Type B pancreatic cell (in vitro differentiated cells): Measurements from ENCODE around the gene CEP250. TPM values are rescaled to one million over a fixed set of nuclear protein-coding genes. Genes with fewer than 3 reads are reported as not detected.

Experiments used
- DNase-seq: peaks from one replicate; pipeline ENCODE4 v3.0.0; 2021; ENCODE audit warnings: mixed read lengths; ENCODE audit not compliant: unreplicated experiment; ENCODE audit errors: extremely low spot score
- H3K27ac Mint-ChIP-seq: 2 replicates; pipeline ENCODE4 v1.8.0; 2021; ENCODE audit warnings: mild to moderate bottlenecking, mixed read lengths
- H3K27me3 Mint-ChIP-seq: 2 replicates; pipeline ENCODE4 v1.8.0; 2021; ENCODE audit warnings: mixed read lengths
- H3K36me3 Mint-ChIP-seq: 2 replicates; pipeline ENCODE4 v1.8.0; 2021; ENCODE audit warnings: mixed read lengths
- H3K4me1 Mint-ChIP-seq: one replicate; pipeline ENCODE4 v1.8.0; 2021; ENCODE audit warnings: mixed read lengths; ENCODE audit not compliant: unreplicated experiment
- H3K4me3 Mint-ChIP-seq: 2 replicates; pipeline ENCODE4 v1.8.0; 2021; ENCODE audit warnings: mild to moderate bottlenecking, mixed read lengths
- H3K9me3 Mint-ChIP-seq: 2 replicates; pipeline ENCODE4 v1.8.0; 2021; ENCODE audit warnings: mixed read lengths
- total RNA-seq: library from RNA; stranded (reverse); gene quantifications from 2 replicates; pipeline ENCODE4 v1.2.1, GENCODE V29; 2021; ENCODE audit warnings: low replicate concordance
- TF ChIP-seq, protein P1 (sequence below): fragments of 200-600 bp; sonication (generic); conservative IDR thresholded peaks from 2 replicates; pipeline ENCODE4 v1.5.0; 2021; ENCODE audit warnings: antibody characterized with exemption, mild to moderate bottlenecking

CEP250 gene
- total RNA-seq, 1 donor from 2014 or later = 57.1 TPM

DNA sequence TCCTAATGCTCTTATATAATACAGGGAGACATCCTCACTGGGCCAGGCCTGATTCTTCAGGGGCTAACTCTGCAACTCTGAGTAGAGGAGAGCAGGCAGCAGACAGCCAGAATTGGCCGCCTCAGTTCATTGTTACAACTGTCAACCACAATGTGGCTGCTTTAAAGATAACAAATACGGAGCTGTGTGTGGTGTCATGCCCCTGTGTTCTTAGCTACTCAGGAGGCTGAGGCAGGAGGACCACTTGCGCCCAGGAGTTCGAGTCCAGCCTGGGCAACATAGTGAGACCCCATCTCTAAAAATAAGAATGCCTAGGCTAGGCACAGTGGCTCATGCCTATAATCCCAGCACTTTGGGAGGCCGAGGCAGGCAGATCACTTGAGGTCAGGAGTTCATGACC, 34.3 kb downstream of the CEP250 start:
- Mint-ChIP-seq H3K27me3 (no peaks in the 10 kb centered on the region), H3K4me3 (no peak overlapping the region), H3K9me3 (no peaks in the 10 kb centered on the region), H3K4me1 (no peaks in the 10 kb centered on the region), H3K36me3 (peaks cover 25% of the 10 kb centered on the region), H3K27ac (no peak overlapping the region)
- TF ChIP-seq, protein P1, sequence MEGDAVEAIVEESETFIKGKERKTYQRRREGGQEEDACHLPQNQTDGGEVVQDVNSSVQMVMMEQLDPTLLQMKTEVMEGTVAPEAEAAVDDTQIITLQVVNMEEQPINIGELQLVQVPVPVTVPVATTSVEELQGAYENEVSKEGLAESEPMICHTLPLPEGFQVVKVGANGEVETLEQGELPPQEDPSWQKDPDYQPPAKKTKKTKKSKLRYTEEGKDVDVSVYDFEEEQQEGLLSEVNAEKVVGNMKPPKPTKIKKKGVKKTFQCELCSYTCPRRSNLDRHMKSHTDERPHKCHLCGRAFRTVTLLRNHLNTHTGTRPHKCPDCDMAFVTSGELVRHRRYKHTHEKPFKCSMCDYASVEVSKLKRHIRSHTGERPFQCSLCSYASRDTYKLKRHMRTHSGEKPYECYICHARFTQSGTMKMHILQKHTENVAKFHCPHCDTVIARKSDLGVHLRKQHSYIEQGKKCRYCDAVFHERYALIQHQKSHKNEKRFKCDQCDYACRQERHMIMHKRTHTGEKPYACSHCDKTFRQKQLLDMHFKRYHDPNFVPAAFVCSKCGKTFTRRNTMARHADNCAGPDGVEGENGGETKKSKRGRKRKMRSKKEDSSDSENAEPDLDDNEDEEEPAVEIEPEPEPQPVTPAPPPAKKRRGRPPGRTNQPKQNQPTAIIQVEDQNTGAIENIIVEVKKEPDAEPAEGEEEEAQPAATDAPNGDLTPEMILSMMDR = no peak
- no peak for DNase-seq

- no peak for DNase-seq
- TF ChIP-seq, protein P1 = no peak
- no peak overlapping the region for H3K27ac Mint-ChIP-seq
- no peaks in the 10 kb centered on the region for H3K9me3 Mint-ChIP-seq
- H3K4me3 Mint-ChIP-seq = no peak overlapping the region
- no peaks in the 10 kb centered on the region for H3K4me1 Mint-ChIP-seq
- H3K27me3 Mint-ChIP-seq = no peaks in the 10 kb centered on the region
- peaks cover 27% of the 10 kb centered on the region for H3K36me3 Mint-ChIP-seq
Measured at GRCh38 chr20:35490736-35491181, 35.4 kb downstream of the CEP250 start.

GRCh38 chr20:35491823-35492222, 36.4 kb downstream of the CEP250 start:
- no peak overlapping the region for H3K27ac Mint-ChIP-seq
- H3K9me3 Mint-ChIP-seq = no peaks in the 10 kb centered on the region
- peaks cover 30% of the 10 kb centered on the region for H3K36me3 Mint-ChIP-seq
- no peak for DNase-seq
- no peak overlapping the region for H3K4me3 Mint-ChIP-seq
- H3K27me3 Mint-ChIP-seq = no peaks in the 10 kb centered on the region
- TF ChIP-seq, protein P1 = no peak
- no peaks in the 10 kb centered on the region for H3K4me1 Mint-ChIP-seq

DNA sequence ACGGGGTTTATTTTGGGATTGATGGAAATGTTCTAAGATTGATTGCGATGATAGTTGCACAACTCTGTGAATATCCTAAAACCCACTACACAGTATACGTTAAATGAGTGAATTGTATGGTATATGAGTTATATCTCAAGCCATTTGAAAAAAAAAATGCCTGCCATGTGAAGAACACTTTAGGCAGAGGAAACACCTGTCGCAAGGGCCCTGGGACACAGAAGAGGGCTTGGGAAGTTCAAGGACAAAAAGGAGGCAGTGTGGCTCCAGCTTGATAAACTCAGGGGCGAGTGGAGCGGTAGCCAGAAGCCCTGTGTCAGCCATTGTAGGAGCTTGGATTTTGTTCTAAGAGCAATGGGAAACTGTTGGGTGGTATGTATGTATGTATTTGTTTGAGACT, 37.0 kb downstream of the CEP250 start:
- Mint-ChIP-seq H3K27ac (no peak overlapping the region), H3K27me3 (no peaks in the 10 kb centered on the region), H3K36me3 (peaks cover 30% of the 10 kb centered on the region), H3K4me3 (no peak overlapping the region), H3K9me3 (no peaks in the 10 kb centered on the region), H3K4me1 (no peaks in the 10 kb centered on the region)
- DNase-seq = no peak
- TF ChIP-seq, protein P1 = no peak

DNA sequence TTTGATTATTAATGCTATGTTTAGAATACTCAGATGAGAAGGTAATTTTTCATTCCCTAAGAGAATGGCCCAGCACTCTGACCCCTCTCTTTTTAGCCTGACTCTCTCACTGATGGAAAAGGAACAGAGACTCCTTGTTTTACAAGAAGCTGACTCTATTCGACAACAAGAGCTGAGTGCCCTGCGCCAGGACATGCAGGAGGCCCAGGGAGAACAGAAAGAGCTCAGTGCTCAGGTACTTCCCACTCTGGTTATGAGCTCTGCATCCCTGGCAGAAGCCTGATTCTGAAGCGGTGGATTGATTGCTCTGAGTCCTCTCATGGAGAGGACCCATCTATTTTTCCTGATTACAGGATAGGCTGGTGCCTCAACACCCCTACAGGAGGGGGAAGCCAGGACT, 41.1 kb downstream of the CEP250 start:
- no peak for DNase-seq
- no peaks in the 10 kb centered on the region for H3K4me1 Mint-ChIP-seq
- TF ChIP-seq, protein P1 = no peak
- no peaks in the 10 kb centered on the region for H3K9me3 Mint-ChIP-seq
- H3K36me3 Mint-ChIP-seq = peaks cover 21% of the 10 kb centered on the region
- no peaks in the 10 kb centered on the region for H3K27me3 Mint-ChIP-seq
- H3K27ac Mint-ChIP-seq = no peak overlapping the region
- no peak overlapping the region for H3K4me3 Mint-ChIP-seq

GRCh38 chr20:35497320-35497719, 41.9 kb downstream of the CEP250 start:
- Mint-ChIP-seq H3K4me3 (no peak overlapping the region), H3K27me3 (no peaks in the 10 kb centered on the region), H3K9me3 (no peaks in the 10 kb centered on the region), H3K27ac (no peak overlapping the region), H3K4me1 (no peaks in the 10 kb centered on the region), H3K36me3 (peaks cover 17% of the 10 kb centered on the region)
- no peak for DNase-seq
- TF ChIP-seq, protein P1 = no peak
